Upper lobe of left lung (tissue), 4 donors: ENCODE data around the gene CTXN1.

Experiments
- CTCF ChIP-seq, 6 experiments: fragments of 450-650 bp in 4 of 6; fragments of 200-600 bp in 2 of 6; sonication (generic) in 2 of 6; IDR thresholded peaks; one replicate each; pipeline ENCODE4 v1.5.1; 2016 to 2019; ENCODE audit warnings: antibody characterized with exemption in 6 of 6
- EP300 ChIP-seq, 4 donors: sonication (generic); formaldehyde crosslinking; IDR thresholded peaks; one replicate each; pipeline ENCODE4 v1.5.1; 2017; ENCODE audit warnings: antibody characterized with exemption in 4 of 4, control low read depth in 2 of 4
- POLR2A ChIP-seq, 4 donors: fragments of 450-650 bp; IDR thresholded peaks; one replicate each; pipeline ENCODE4 v1.5.1; 2016 to 2017; ENCODE audit warnings: antibody characterized with exemption in 4 of 4, mild to moderate bottlenecking in 2 of 4
- POLR2AphosphoS5 ChIP-seq, 2 donors: sonication (generic); formaldehyde crosslinking; IDR thresholded peaks; one replicate each; pipeline ENCODE4 v1.5.1; 2017; ENCODE audit warnings: antibody characterized with exemption in 2 of 2

GRCh38 chr19:7879836-7880235 lies 46.1 kb downstream of the CTXN1 start:
- TF ChIP-seq CTCF (IDR thresholded peaks at IDR 0.05) (no peak), POLR2AphosphoS5 (IDR thresholded peaks at IDR 0.05) (no peak), POLR2A (IDR thresholded peaks at IDR 0.05) (no peak), EP300 (IDR thresholded peaks at IDR 0.05) (no peak)
